NB4 (cell line): ENCODE data around the gene CHIA.

Experiments used
- DNase-seq: peaks from one replicate; pipeline ENCODE4 v3.0.0; 2010; ENCODE audit warnings: low read depth
- H3K4me3 ChIP-seq: one replicate; pipeline ENCODE4 v1.5.1; 2011; ENCODE audit warnings: mild to moderate bottlenecking, low read depth, low read length, moderate library complexity
- CTCF ChIP-seq: IDR thresholded peaks from one replicate; pipeline ENCODE4 v1.5.1; 2012; ENCODE audit warnings: low read depth, low read length
- MAX ChIP-seq: IDR thresholded peaks from 2 replicates; pipeline ENCODE4 v1.6.1; 2011; ENCODE audit warnings: low read depth, low read length
- MYC ChIP-seq: IDR thresholded peaks from 2 replicates; pipeline ENCODE4 v1.6.1; 2011; ENCODE audit warnings: low read depth, low read length
- POLR2A ChIP-seq: IDR thresholded peaks from 2 replicates; pipeline ENCODE4 v1.6.1; 2011; ENCODE audit warnings: mild to moderate bottlenecking; ENCODE audit not compliant: insufficient read length; ENCODE audit errors: extremely low read depth

The CHIA gene

GRCh38 chr1:111275780-111276433, 14.7 kb upstream of the CHIA start:
- TF ChIP-seq MYC (no peak), POLR2A (no peak), MAX (no peak), CTCF (no peak)
- DNase-seq: no peak
- no peak overlapping the region for H3K4me3 ChIP-seq

GRCh38 chr1:111279144-111279543, 11.5 kb upstream of the CHIA start:
- no peak for DNase-seq
- TF ChIP-seq POLR2A: no peak
- no peak for TF ChIP-seq MYC
- TF ChIP-seq CTCF: no peak
- TF ChIP-seq MAX: no peak
- no peak overlapping the region for H3K4me3 ChIP-seq

- H3K4me3 ChIP-seq: no peak overlapping the region
- no peak for TF ChIP-seq MYC
- TF ChIP-seq POLR2A: no peak
- TF ChIP-seq CTCF: no peak
- TF ChIP-seq MAX: no peak
- no peak for DNase-seq
Measured at GRCh38 chr1:111280267-111280666, 10.4 kb upstream of the CHIA start.

GRCh38 chr1:111281411-111281810, 9.2 kb upstream of the CHIA start:
- no peak overlapping the region for H3K4me3 ChIP-seq
- no peak for DNase-seq
- TF ChIP-seq MYC (no peak), CTCF (no peak), POLR2A (no peak), MAX (no peak)

GRCh38 chr1:111283838-111284237, 6.8 kb upstream of the CHIA start:
- TF ChIP-seq CTCF: no peak
- no peak for TF ChIP-seq POLR2A
- no peak for TF ChIP-seq MYC
- no peak for TF ChIP-seq MAX
- H3K4me3 ChIP-seq: no peak overlapping the region
- no peak for DNase-seq

GRCh38 chr1:111285879-111286278, 4.8 kb upstream of the CHIA start:
- peak; percentile 2 for DNase-seq
- TF ChIP-seq MYC: no peak
- no peak for TF ChIP-seq POLR2A
- no peak for TF ChIP-seq CTCF
- TF ChIP-seq MAX: no peak

More at GRCh38 chr1:111285879-111286278, 4.8 kb upstream of the CHIA start:
- H3K4me3 ChIP-seq: no peak overlapping the region
